ENCODE measurements around the gene SMTNL1.

GRCh38 chr11:57552479-57552878 lies 15.1 kb downstream of the SMTNL1 start:
- no peak for TF ChIP-seq CTCF (IDR thresholded peaks at IDR 0.05; ENCODE audit: low read depth, low read length)
- TF ChIP-seq EZH2phosphoT487 (IDR thresholded peaks at IDR 0.05; ENCODE audit: low read depth): no peak
